Kidney (tissue), 14 donors: ENCODE results near the gene TEX29. TPM values are rescaled to one million over a fixed set of nuclear protein-coding genes. Genes with fewer than 3 reads are reported as not detected.

ENCODE experiments used
- DNase-seq, 5 donors: peaks; one replicate each; pipeline ENCODE4 v3.0.0-alpha.2; 2013 to 2020
- FAIRE-seq: peaks from 2 replicates; lab custom pipeline; 2012; peaks lifted over from hg19 to GRCh38; lab: Jason Lieb, UNC
- H3K27ac ChIP-seq, 2 donors: one replicate each; pipeline ENCODE4 v1.7.0; 2013; ENCODE audit warnings: low read depth in 2 of 2, low read length in 2 of 2, inconsistent platforms in 1 of 2
- H3K27me3 ChIP-seq: one replicate; pipeline ENCODE4 v1.7.1; 2013; ENCODE audit warnings: low read length, inconsistent platforms; ENCODE audit not compliant: control insufficient read depth, insufficient read depth
- H3K36me3 ChIP-seq, 3 donors: one replicate each; pipeline versions ENCODE4 v1.7.0 to v1.7.1; 2013; ENCODE audit warnings: low read length in 3 of 3, control low read depth in 1 of 3, inconsistent platforms in 1 of 3; ENCODE audit not compliant: insufficient read depth in 3 of 3, control insufficient read depth in 2 of 3
- H3K4me1 ChIP-seq, 3 donors: one replicate each; pipeline versions ENCODE4 v1.7.0 to v1.7.1; 2013; ENCODE audit warnings: low read length in 3 of 3, inconsistent platforms in 1 of 3, low read depth in 1 of 3; ENCODE audit not compliant: control insufficient read depth in 2 of 3, insufficient read depth in 2 of 3
- H3K4me3 ChIP-seq, 3 donors: one replicate each; pipeline versions ENCODE4 v1.7.0 to v1.8.1; 2013; ENCODE audit warnings: low read length in 3 of 3, control low read depth in 1 of 3, inconsistent platforms in 1 of 3
- H3K9ac ChIP-seq, 3 donors: one replicate each; pipeline versions ENCODE4 v1.7.0 to v1.7.1; 2013; ENCODE audit warnings: low read length in 3 of 3, control low read depth in 1 of 3, inconsistent platforms in 1 of 3
- H3K9me3 ChIP-seq, 3 donors: one replicate each; pipeline versions ENCODE4 v1.7.0 to v1.7.1; 2013; ENCODE audit warnings: low read length in 3 of 3, control low read depth in 1 of 3, inconsistent platforms in 1 of 3; ENCODE audit not compliant: control insufficient read depth in 2 of 3, insufficient read depth in 1 of 3
- CTCF ChIP-seq: IDR thresholded peaks from 3 replicates; pipeline ENCODE4 v1.5.1; 2012; ENCODE audit warnings: mild to moderate bottlenecking, moderate library complexity, borderline replicate concordance; ENCODE audit not compliant: insufficient read depth; ENCODE audit errors: extremely low read depth
- intact Hi-C: fragments of 100-400 bp; cut with DNase I; formaldehyde crosslinking; loops from one replicate; pipeline ENCODE4 v1.11.1; 2022
- polyA plus RNA-seq: library from polyadenylated mRNA; stranded (reverse); fragments of 350-450 nt; fragmentation: Illumina TruSeq; extraction: RNeasy Lipid Tissue Mini Kit (QIAGEN cat#74804); gene quantifications from one replicate; pipeline ENCODE4 v1.2.3, GENCODE V29; 2014; ENCODE audit warnings: low read depth, low replicate concordance; ENCODE audit not compliant: insufficient read depth
- total RNA-seq: library from RNA; stranded (reverse); fragmentation: NEBNext Ultra II Directional; extraction: Animal tissue kit (Norgen Biotek cat#: 25700); gene quantifications from one replicate; pipeline ENCODE4 v1.2.1, GENCODE V29; 2021
- donor health status: control.
- donor health status: control.
- donor health status: control.
- donor health status: control.
- donor health status: control.
- donor health status: DM: yes; HTN: yes; CAD: no.
- donor health status: Normal renal cell carcinoma (clear cell type).

The TEX29 gene
- total and polyA plus RNA-seq, 2 donors from 2014 or later, result not detected

DNA sequence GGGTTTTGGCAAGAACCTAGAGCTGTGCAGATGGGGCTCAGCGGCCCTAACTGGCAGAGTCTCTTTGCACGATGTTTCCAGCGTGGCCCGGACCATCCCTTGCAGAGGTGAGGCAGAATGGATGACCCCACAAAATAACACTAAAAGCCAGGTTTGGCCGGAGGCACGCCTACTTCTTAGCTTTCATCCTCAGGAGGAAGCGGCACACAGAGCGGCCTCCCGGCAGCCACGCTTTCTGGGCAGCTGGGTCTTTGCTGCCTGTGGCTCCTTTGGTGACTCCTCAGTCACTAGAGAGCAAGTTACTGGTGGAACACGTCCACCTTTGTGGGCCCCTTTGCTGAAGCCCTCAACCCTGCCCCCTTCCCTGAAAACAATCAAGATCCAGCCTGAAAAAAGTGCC lies 25.2 kb downstream of the TEX29 start:
- Histone ChIP-seq H3K36me3 (no peaks in the 10 kb centered on the region), H3K4me3 (no peak overlapping the region)
- no peak for FAIRE-seq

GRCh38 chr13:111346101-111346680 lies 25.7 kb downstream of the TEX29 start:
- no peak for FAIRE-seq
- no peaks in the 10 kb centered on the region for H3K9me3 ChIP-seq
- intact Hi-C loops, result no loop called here

More for the DNA sequence above, 25.2 kb downstream of the TEX29 start:
- no peaks in the 10 kb centered on the region for H3K27me3 ChIP-seq
- no peak for TF ChIP-seq CTCF
- no peaks in the 10 kb centered on the region for H3K4me1 ChIP-seq
- no peak for DNase-seq
- no peak overlapping the region for H3K9ac ChIP-seq
- H3K27ac ChIP-seq, result no peak overlapping the region
- H3K9me3 ChIP-seq, result no peaks in the 10 kb centered on the region
- intact Hi-C loops, result no loop called here

DNA sequence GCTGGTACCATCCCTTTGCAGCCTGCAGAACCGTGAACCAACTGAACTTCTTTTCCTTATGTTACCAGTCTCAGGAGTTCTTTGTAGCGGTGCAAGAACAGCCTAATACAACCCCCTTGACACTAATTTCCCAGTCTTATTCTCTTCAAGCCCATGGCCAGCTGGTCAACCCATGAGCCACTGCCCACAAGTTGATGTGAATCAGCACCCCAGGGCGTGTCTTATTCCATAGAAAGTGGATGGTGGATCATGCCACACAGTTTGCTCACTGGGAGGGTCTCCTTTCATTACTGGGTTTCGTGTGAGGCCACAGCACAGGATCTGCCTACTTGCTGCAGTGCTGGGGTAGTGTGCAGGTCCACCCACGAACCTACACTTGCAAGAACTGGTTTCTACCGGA lies 27.0 kb downstream of the TEX29 start:
- DNase-seq (no peak), FAIRE-seq (no peak)
- intact Hi-C loops, result no loop called here
- Histone ChIP-seq H3K4me1 (no peaks in the 10 kb centered on the region), H3K27ac (no peak overlapping the region), H3K27me3 (no peaks in the 10 kb centered on the region), H3K9me3 (no peaks in the 10 kb centered on the region), H3K4me3 (no peak overlapping the region), H3K36me3 (no peaks in the 10 kb centered on the region), H3K9ac (no peak overlapping the region)
- no peak for TF ChIP-seq CTCF

More at GRCh38 chr13:111346101-111346680, 25.7 kb downstream of the TEX29 start:
- no peak overlapping the region for H3K27ac ChIP-seq
- no peak for TF ChIP-seq CTCF
- no peak overlapping the region for H3K9ac ChIP-seq
- H3K36me3 ChIP-seq, result no peaks in the 10 kb centered on the region
- H3K4me1 ChIP-seq, result no peaks in the 10 kb centered on the region
- no peak for DNase-seq
- H3K27me3 ChIP-seq, result no peaks in the 10 kb centered on the region
- H3K4me3 ChIP-seq, result no peak overlapping the region

DNA sequence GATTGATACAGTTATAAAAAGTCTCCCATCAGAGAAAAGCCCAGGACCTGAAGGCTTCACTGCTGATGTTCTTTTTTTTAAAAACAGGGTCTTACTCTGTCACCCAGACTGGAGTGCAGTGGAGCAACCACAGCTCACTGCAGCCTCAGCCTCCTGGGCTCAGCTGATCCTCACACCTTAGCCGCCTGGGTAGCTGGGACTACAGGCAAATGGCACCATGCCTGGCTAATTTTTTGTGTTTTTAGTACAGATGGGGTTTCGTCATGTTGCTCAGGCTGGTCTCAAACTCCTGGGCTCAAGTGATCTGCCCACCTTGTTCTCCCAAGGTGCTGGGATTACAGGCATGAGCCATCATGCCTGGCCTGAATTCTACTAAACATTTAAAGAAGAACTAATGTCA lies 33.1 kb downstream of the TEX29 start:
- Histone ChIP-seq H3K4me3 (no peak overlapping the region), H3K27me3 (no peaks in the 10 kb centered on the region), H3K27ac (no peak overlapping the region), H3K36me3 (no peaks in the 10 kb centered on the region), H3K9ac (no peak overlapping the region), H3K9me3 (no peaks in the 10 kb centered on the region), H3K4me1 (no peaks in the 10 kb centered on the region)
- intact Hi-C loops, result no loop called here
- no peak for TF ChIP-seq CTCF
- no peak for DNase-seq
- FAIRE-seq, result no peak
